Measurements from ENCODE around the gene GRB10.

Gene GRB10

DNA sequence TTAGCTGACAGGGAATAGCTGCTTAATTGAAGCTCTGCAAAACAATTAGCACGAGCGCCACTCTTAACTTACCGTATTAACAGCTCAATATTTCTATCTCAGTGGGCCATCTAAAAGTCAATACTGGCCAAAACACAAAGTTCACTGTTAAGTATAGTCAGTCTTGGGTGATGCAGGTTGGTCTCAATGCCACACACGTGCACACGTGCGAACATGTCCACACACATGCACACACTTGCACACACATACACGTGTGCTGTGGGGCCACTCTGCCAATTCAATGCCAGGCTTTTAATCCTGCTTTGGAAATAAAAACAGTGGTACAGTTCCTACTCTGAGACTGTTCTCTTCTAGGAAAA lies 105.1 kb downstream of the GRB10 start:
- H3K4me1 ChIP-seq (ENCODE audit: insufficient read depth, low read length) = no peaks in the 10 kb centered on the region
- TF ChIP-seq EZH2 (IDR thresholded peaks at IDR 0.05; ENCODE audit: borderline replicate concordance, low read depth, low read length, severe bottlenecking) (no peak), CTCF (IDR thresholded peaks at IDR 0.05; ENCODE audit: borderline replicate concordance, extremely low read depth, low read length, poor library complexity, severe bottlenecking) (no peak)
- DNase-seq (no peak), ATAC-seq (ENCODE audit: insufficient read depth, low read depth) (no peak)
- H3K9ac ChIP-seq (ENCODE audit: low read depth, low read length) = no peak overlapping the region
- H3K36me3 ChIP-seq (ENCODE audit: insufficient read depth, low read length) = no peaks in the 10 kb centered on the region
- no peaks in the 10 kb centered on the region for H3K9me3 ChIP-seq (ENCODE audit: insufficient read depth, low read length, severe bottlenecking)
- H3K4me2 ChIP-seq (ENCODE audit: insufficient read depth, low read length) = no peak overlapping the region
- H4K20me1 ChIP-seq (ENCODE audit: insufficient read depth, low read length) = no peaks in the 10 kb centered on the region
- no peak overlapping the region for H2AFZ ChIP-seq (ENCODE audit: low read depth, low read length)
- peaks cover 24% of the 10 kb centered on the region for H3K27me3 ChIP-seq (ENCODE audit: insufficient read depth, low read length, poor library complexity)
- no peaks in the 10 kb centered on the region for H3K79me2 ChIP-seq (ENCODE audit: insufficient read depth, low read length)
- H3K4me3 ChIP-seq (ENCODE audit: low read depth in 1 of 2, low read length in 2 of 2) = no peak overlapping the region
- no peak overlapping the region for H3K27ac ChIP-seq (ENCODE audit: low read length)

- ATAC-seq (ENCODE audit: insufficient read depth, low read depth) (no peak), DNase-seq (no peak)
- no peak overlapping the region for H3K27ac ChIP-seq (ENCODE audit: low read length)
- H3K4me2 ChIP-seq (ENCODE audit: insufficient read depth, low read length) = no peak overlapping the region
- peaks cover 24% of the 10 kb centered on the region for H3K27me3 ChIP-seq (ENCODE audit: insufficient read depth, low read length, poor library complexity)
- no peak overlapping the region for H3K4me3 ChIP-seq (ENCODE audit: low read depth in 1 of 2, low read length in 2 of 2)
- no peaks in the 10 kb centered on the region for H3K36me3 ChIP-seq (ENCODE audit: insufficient read depth, low read length)
- no peak overlapping the region for H3K9ac ChIP-seq (ENCODE audit: low read depth, low read length)
- TF ChIP-seq EZH2 (IDR thresholded peaks at IDR 0.05; ENCODE audit: borderline replicate concordance, low read depth, low read length, severe bottlenecking) = no peak
- TF ChIP-seq CTCF (IDR thresholded peaks at IDR 0.05; ENCODE audit: borderline replicate concordance, extremely low read depth, low read length, poor library complexity, severe bottlenecking) = no peak
- no peak overlapping the region for H2AFZ ChIP-seq (ENCODE audit: low read depth, low read length)
- no peaks in the 10 kb centered on the region for H3K79me2 ChIP-seq (ENCODE audit: insufficient read depth, low read length)
- no peaks in the 10 kb centered on the region for H3K4me1 ChIP-seq (ENCODE audit: insufficient read depth, low read length)
- no peaks in the 10 kb centered on the region for H4K20me1 ChIP-seq (ENCODE audit: insufficient read depth, low read length)
- H3K9me3 ChIP-seq (ENCODE audit: insufficient read depth, low read length, severe bottlenecking) = no peaks in the 10 kb centered on the region
Observed at GRCh38 chr7:50676740-50677637, 105.7 kb downstream of the GRB10 start.

GRCh38 chr7:50676079-50676478 lies 106.6 kb downstream of the GRB10 start:
- Histone ChIP-seq H3K4me2 (ENCODE audit: insufficient read depth, low read length) (no peak overlapping the region), H3K4me3 (ENCODE audit: low read depth in 1 of 2, low read length in 2 of 2) (no peak overlapping the region), H3K36me3 (ENCODE audit: insufficient read depth, low read length) (no peaks in the 10 kb centered on the region), H3K27me3 (ENCODE audit: insufficient read depth, low read length, poor library complexity) (peaks cover 24% of the 10 kb centered on the region), H3K9ac (ENCODE audit: low read depth, low read length) (no peak overlapping the region), H3K9me3 (ENCODE audit: insufficient read depth, low read length, severe bottlenecking) (no peaks in the 10 kb centered on the region), H3K4me1 (ENCODE audit: insufficient read depth, low read length) (no peaks in the 10 kb centered on the region), H3K27ac (ENCODE audit: low read length) (no peak overlapping the region), H4K20me1 (ENCODE audit: insufficient read depth, low read length) (no peaks in the 10 kb centered on the region), H3K79me2 (ENCODE audit: insufficient read depth, low read length) (no peaks in the 10 kb centered on the region), H2AFZ (ENCODE audit: low read depth, low read length) (no peak overlapping the region)
- no peak for ATAC-seq (ENCODE audit: insufficient read depth, low read depth)
- DNase-seq = no peak
- no peak for TF ChIP-seq EZH2 (IDR thresholded peaks at IDR 0.05; ENCODE audit: borderline replicate concordance, low read depth, low read length, severe bottlenecking)
- no peak for TF ChIP-seq CTCF (IDR thresholded peaks at IDR 0.05; ENCODE audit: borderline replicate concordance, extremely low read depth, low read length, poor library complexity, severe bottlenecking)
